ENCODE results near the gene SEMA3B. TPM values are rescaled to one million over a fixed set of nuclear protein-coding genes. Genes with fewer than 3 reads are reported as not detected.

Gene SEMA3B
- total RNA-seq, 1 experiment from 2014 or later: 7.3 TPM

- TF ChIP-seq ARID4B (CRISPR knock-in tag; IDR thresholded peaks at IDR 0.05; ENCODE audit: borderline replicate concordance) (no peak; the same call in 1 of the 2 replicates), ZNF263 (CRISPR knock-in tag; IDR thresholded peaks at IDR 0.05; ENCODE audit: low read depth) (no peak), KAT7 (CRISPR knock-in tag; IDR thresholded peaks at IDR 0.05; ENCODE audit: borderline replicate concordance) (no peak), SP1 (CRISPR knock-in tag; conservative IDR thresholded peaks at IDR 0.05) (peak; percentile 99), CREB1 (CRISPR knock-in tag; IDR thresholded peaks at IDR 0.05) (no peak), OVOL2 (CRISPR knock-in tag; IDR thresholded peaks at IDR 0.05; ENCODE audit: borderline replicate concordance) (no peak), IRF1 (CRISPR knock-in tag; IDR thresholded peaks at IDR 0.05) (0 out of 2 replicates have a peak, but pooled peaks have one; percentile 52), E2F1 (CRISPR knock-in tag; IDR thresholded peaks at IDR 0.05) (no peak), SOX15 (CRISPR knock-in tag; IDR thresholded peaks at IDR 0.05) (no peak), ELF4 (CRISPR knock-in tag; IDR thresholded peaks at IDR 0.05; ENCODE audit: low read depth) (no peak), ZNF423 (CRISPR knock-in tag; IDR thresholded peaks at IDR 0.05) (no peak), ZMAT4 (CRISPR knock-in tag; IDR thresholded peaks at IDR 0.05) (no peak), ATF2 (CRISPR knock-in tag; IDR thresholded peaks at IDR 0.05; ENCODE audit: borderline replicate concordance, low read depth) (no peak), SMAD4 (CRISPR knock-in tag; IDR thresholded peaks at IDR 0.05) (no peak), STAT6 (CRISPR knock-in tag; conservative IDR thresholded peaks at IDR 0.05; ENCODE audit: low read depth) (no peak)
These were observed 23.5 kb downstream of the SEMA3B start, which contains the start of gene IFRD2 (continued) for GRCh38 chr3:50292159-50293078.
